Activated CD4-positive, alpha-beta T cell treated with anti-CD3 and anti-CD28 coated beads for 1 hour (primary cell): ENCODE results near the gene STEAP1B.

Experiments used
- DNase-seq: peaks from one replicate; pipeline ENCODE4 v3.0.0-alpha.2; 2020

The STEAP1B gene

GRCh38 chr7:22397981-22398380 lies 102.0 kb downstream of the STEAP1B start:
- no peak for DNase-seq

GRCh38 chr7:22395222-22395621 lies 104.8 kb downstream of the STEAP1B start:
- DNase-seq: no peak

- DNase-seq: no peak
Observed at GRCh38 chr7:22394739-22395138, 105.2 kb downstream of the STEAP1B start.

GRCh38 chr7:22393913-22394729 lies 105.9 kb downstream of the STEAP1B start:
- no peak for DNase-seq

GRCh38 chr7:22390516-22390915 lies 109.5 kb downstream of the STEAP1B start:
- no peak for DNase-seq

- DNase-seq: no peak
Observed at GRCh38 chr7:22389892-22390291, 110.1 kb downstream of the STEAP1B start.

GRCh38 chr7:22387583-22387982 lies 112.4 kb downstream of the STEAP1B start:
- DNase-seq: no peak

- DNase-seq: no peak
Observed at GRCh38 chr7:22386865-22387264, 113.1 kb downstream of the STEAP1B start.

- DNase-seq: no peak
Observed at GRCh38 chr7:22386206-22386858, 113.7 kb downstream of the STEAP1B start.

GRCh38 chr7:22385326-22385725 lies 114.7 kb downstream of the STEAP1B start:
- DNase-seq: no peak

- no peak for DNase-seq
Observed at GRCh38 chr7:22380333-22380732, 119.7 kb downstream of the STEAP1B start.

GRCh38 chr7:22378199-22378980 lies 121.6 kb downstream of the STEAP1B start:
- no peak for DNase-seq

GRCh38 chr7:22377703-22378102 lies 122.3 kb downstream of the STEAP1B start:
- DNase-seq: no peak

GRCh38 chr7:22375359-22376048 lies 124.5 kb downstream of the STEAP1B start:
- no peak for DNase-seq

- no peak for DNase-seq
Observed at GRCh38 chr7:22373911-22374310, 126.1 kb downstream of the STEAP1B start.

- DNase-seq: no peak
Observed at GRCh38 chr7:22373388-22373787, 126.6 kb downstream of the STEAP1B start.

GRCh38 chr7:22372863-22373262 lies 127.1 kb downstream of the STEAP1B start:
- DNase-seq: no peak

GRCh38 chr7:22371878-22372277 lies 128.1 kb downstream of the STEAP1B start:
- no peak for DNase-seq
